ENCODE measurements around the gene MARS2.

MARS2 gene

GRCh38 chr2:197673106-197673505, 32.1 kb upstream of the MARS2 start:
- no peak for DNase-seq (ENCODE audit: low spot score)
- no peak for TF ChIP-seq CTCF (IDR thresholded peaks at IDR 0.05; ENCODE audit: extremely low read depth, missing control alignments)

- no peak for DNase-seq (ENCODE audit: low spot score)
- TF ChIP-seq CTCF (IDR thresholded peaks at IDR 0.05; ENCODE audit: extremely low read depth, missing control alignments), result no peak
Measured at GRCh38 chr2:197673606-197674005, 31.6 kb upstream of the MARS2 start.

GRCh38 chr2:197674060-197674459, 31.1 kb upstream of the MARS2 start:
- TF ChIP-seq CTCF (IDR thresholded peaks at IDR 0.05; ENCODE audit: extremely low read depth, missing control alignments), result no peak
- no peak for DNase-seq (ENCODE audit: low spot score)

GRCh38 chr2:197674591-197674990, 30.6 kb upstream of the MARS2 start:
- no peak for TF ChIP-seq CTCF (IDR thresholded peaks at IDR 0.05; ENCODE audit: extremely low read depth, missing control alignments)
- DNase-seq (ENCODE audit: low spot score), result no peak

GRCh38 chr2:197675246-197675645, 29.9 kb upstream of the MARS2 start, which contains the start of gene RFTN2:
Gene RFTN2, minus strand, starts transcription at chr2:197675587. Its CDS starts 129 bp downstream, at chr2:197675458.
- no peak for TF ChIP-seq CTCF (IDR thresholded peaks at IDR 0.05; ENCODE audit: extremely low read depth, missing control alignments)
- no peak for DNase-seq (ENCODE audit: low spot score)

- no peak for TF ChIP-seq CTCF (IDR thresholded peaks at IDR 0.05; ENCODE audit: extremely low read depth, missing control alignments)
- no peak for DNase-seq (ENCODE audit: low spot score)
Measured at GRCh38 chr2:197675711-197676188, 29.4 kb upstream of the MARS2 start.

- DNase-seq (ENCODE audit: low spot score), result no peak
- TF ChIP-seq CTCF (IDR thresholded peaks at IDR 0.05; ENCODE audit: extremely low read depth, missing control alignments), result no peak
Measured at GRCh38 chr2:197677056-197677455, 28.1 kb upstream of the MARS2 start.

Measured in GM20000 (cell line).